HepG2 (cell line): Measurements from ENCODE around the gene EYA2. TPM values are rescaled to one million over a fixed set of nuclear protein-coding genes. Genes with fewer than 3 reads are reported as not detected.
A peak's percentile ranks its signal among the peaks of the same experiment; 100 is the strongest.

Experiments
- ATM ChIP-seq: fragments of 450-650 bp; IDR thresholded peaks from 2 replicates; pipeline ENCODE4 v1.7.1; 2017; ENCODE audit warnings: mild to moderate bottlenecking, borderline replicate concordance
- DPF2 ChIP-seq: sonication (generic); formaldehyde crosslinking; IDR thresholded peaks from 2 replicates; pipeline ENCODE4 v1.4.0; 2020; ENCODE audit warnings: mild to moderate bottlenecking, low read depth, missing genetic modification reagents, borderline replicate concordance
- EHMT2 ChIP-seq: fragments of 200-600 bp; sonication (generic); IDR thresholded peaks from 2 replicates; pipeline ENCODE4 v1.7.0; 2017; ENCODE audit warnings: antibody characterized with exemption, low read depth, low read length, borderline replicate concordance
- KDM5A ChIP-seq: fragments of 200-600 bp; sonication (generic); IDR thresholded peaks from 2 replicates; pipeline ENCODE4 v1.7.0; 2018; ENCODE audit warnings: antibody characterized with exemption, mild to moderate bottlenecking, low read length, borderline replicate concordance
- MTF1 ChIP-seq: sonication (generic); formaldehyde crosslinking; IDR thresholded peaks from 2 replicates; pipeline ENCODE4 v1.5.0; 2020; ENCODE audit warnings: missing genetic modification reagents
- NR3C1 ChIP-seq: sonication (generic); formaldehyde crosslinking; IDR thresholded peaks from 2 replicates; pipeline ENCODE4 v1.4.0; 2020; ENCODE audit warnings: missing genetic modification reagents
- PTBP1 ChIP-seq: fragments of 200-400 bp; formaldehyde crosslinking; IDR thresholded peaks from 2 replicates; pipeline ENCODE4 v1.6.1; 2018; ENCODE audit warnings: low read length, low read depth; ENCODE audit not compliant: poor library complexity, severe bottlenecking
- THYN1 ChIP-seq: sonication (generic); formaldehyde crosslinking; IDR thresholded peaks from 2 replicates; pipeline ENCODE4 v1.8.1; 2023; ENCODE audit warnings: low read depth, mild to moderate bottlenecking, moderate library complexity, missing genetic modification reagents, borderline replicate concordance
- XBP1 ChIP-seq: sonication (generic); formaldehyde crosslinking; IDR thresholded peaks from 2 replicates; pipeline ENCODE4 v1.5.0; 2020; ENCODE audit warnings: missing genetic modification reagents
- ZNF367 ChIP-seq: sonication (generic); formaldehyde crosslinking; IDR thresholded peaks from 2 replicates; pipeline ENCODE4 v1.4.0; 2020; ENCODE audit warnings: missing genetic modification reagents, borderline replicate concordance
- ZNF749 ChIP-seq: sonication (generic); formaldehyde crosslinking; IDR thresholded peaks from 2 replicates; pipeline ENCODE4 v1.8.0; 2022; ENCODE audit warnings: mild to moderate bottlenecking, missing genetic modification reagents, moderate library complexity, borderline replicate concordance
- ZNF816 ChIP-seq: sonication (generic); formaldehyde crosslinking; IDR thresholded peaks from 2 replicates; pipeline ENCODE4 v1.8.0; 2022; ENCODE audit warnings: missing genetic modification reagents, mild to moderate bottlenecking, borderline replicate concordance
- polyA plus RNA-seq, 8 experiments: library from polyadenylated mRNA; depleted of rRNA in 3 of 8; stranded (reverse) in 7 of 8; unstranded in 1 of 8; fragments of >200 nt; fragmentation: Illumina TruSeq in 4 of 8; extraction: Trizol in 4 of 8; gene quantifications; 2 replicates each; pipeline versions ENCODE4 v1.2.1 to v1.2.3, GENCODE V29; 2011 to 2016; ENCODE audit warnings: low read depth in 4 of 8, missing spikeins in 1 of 8, mixed read lengths in 1 of 8; ENCODE audit not compliant: insufficient read depth in 1 of 8
- total RNA-seq, 5 experiments: library from RNA; depleted of rRNA; stranded (reverse); fragments of >200 nt; fragmentation: Illumina TruSeq; extraction: Trizol; gene quantifications; 2 replicates each; pipeline ENCODE4 v1.2.3, GENCODE V29; 2016; ENCODE audit warnings: low read depth in 1 of 5
- TF ChIP-seq, protein P1 (sequence below): sonication (generic); formaldehyde crosslinking; IDR thresholded peaks from 2 replicates; pipeline ENCODE4 v1.4.0; 2020; ENCODE audit warnings: missing genetic modification reagents
- TF ChIP-seq, protein P2 (sequence below): sonication (generic); formaldehyde crosslinking; IDR thresholded peaks from 2 replicates; pipeline ENCODE4 v1.4.0; 2020; ENCODE audit warnings: missing genetic modification reagents, borderline replicate concordance
- TF ChIP-seq, protein P3 (sequence below): sonication (generic); formaldehyde crosslinking; IDR thresholded peaks from 2 replicates; pipeline ENCODE4 v1.4.0; 2020; ENCODE audit warnings: missing genetic modification reagents
- TF ChIP-seq, protein P4 (sequence below): sonication (generic); formaldehyde crosslinking; IDR thresholded peaks from 2 replicates; pipeline ENCODE4 v1.5.1; 2020; ENCODE audit warnings: missing genetic modification reagents, mild to moderate bottlenecking, borderline replicate concordance
- TF ChIP-seq, protein P5 (sequence below): sonication (generic); formaldehyde crosslinking; IDR thresholded peaks from 2 replicates; pipeline ENCODE4 v1.4.0; 2020; ENCODE audit warnings: missing genetic modification reagents

Gene EYA2
- total and polyA plus RNA-seq, 2 of the 13 experiments (the other 11 are each of a cell fraction or from before 2014, with no cell fraction given) = not detected

DNA sequence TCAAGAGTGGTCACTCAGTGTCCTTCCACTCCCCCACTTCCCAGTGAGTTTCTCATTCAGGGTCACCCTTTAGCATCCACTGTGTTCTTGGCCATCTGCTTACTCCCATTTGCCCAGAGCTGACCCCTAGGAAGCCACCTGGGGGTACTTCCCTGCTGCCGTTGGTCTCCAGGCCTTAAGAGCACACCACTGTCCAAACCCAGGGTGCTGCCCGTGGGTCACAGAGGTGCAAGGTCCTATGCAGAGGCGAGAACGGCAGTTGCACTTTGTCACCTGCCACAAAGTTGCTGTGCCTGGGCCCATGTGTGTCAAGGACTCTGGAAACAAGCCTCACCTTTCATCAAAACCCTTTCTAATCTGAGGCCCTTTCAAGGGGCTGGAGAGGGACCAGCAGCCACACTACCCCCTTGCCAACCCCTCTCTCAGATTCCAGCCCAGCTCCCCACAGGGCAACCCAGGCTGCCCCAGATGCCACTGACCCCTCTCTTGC, 270.8 kb downstream of the EYA2 start (continued):
- TF ChIP-seq, protein P1, sequence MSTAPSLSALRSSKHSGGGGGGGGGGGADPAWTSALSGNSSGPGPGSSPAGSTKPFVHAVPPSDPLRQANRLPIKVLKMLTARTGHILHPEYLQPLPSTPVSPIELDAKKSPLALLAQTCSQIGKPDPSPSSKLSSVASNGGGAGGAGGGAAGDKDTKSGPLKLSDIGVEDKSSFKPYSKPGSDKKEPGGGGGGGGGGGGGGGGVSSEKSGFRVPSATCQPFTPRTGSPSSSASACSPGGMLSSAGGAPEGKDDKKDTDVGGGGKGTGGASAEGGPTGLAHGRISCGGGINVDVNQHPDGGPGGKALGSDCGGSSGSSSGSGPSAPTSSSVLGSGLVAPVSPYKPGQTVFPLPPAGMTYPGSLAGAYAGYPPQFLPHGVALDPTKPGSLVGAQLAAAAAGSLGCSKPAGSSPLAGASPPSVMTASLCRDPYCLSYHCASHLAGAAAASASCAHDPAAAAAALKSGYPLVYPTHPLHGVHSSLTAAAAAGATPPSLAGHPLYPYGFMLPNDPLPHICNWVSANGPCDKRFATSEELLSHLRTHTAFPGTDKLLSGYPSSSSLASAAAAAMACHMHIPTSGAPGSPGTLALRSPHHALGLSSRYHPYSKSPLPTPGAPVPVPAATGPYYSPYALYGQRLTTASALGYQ (CRISPR knock-in tag) = peak; percentile 30; the same call in 1 of the 2 replicates
- TF ChIP-seq THYN1 (CRISPR knock-in tag) = no peak
- no peak for TF ChIP-seq ZNF749 (CRISPR knock-in tag)
- no peak for TF ChIP-seq XBP1 (CRISPR knock-in tag)
- no peak for TF ChIP-seq EHMT2
- no peak for TF ChIP-seq ATM
- no peak for TF ChIP-seq KDM5A
- no peak for TF ChIP-seq MTF1 (CRISPR knock-in tag)
- no peak for TF ChIP-seq ZNF367 (CRISPR knock-in tag)
- TF ChIP-seq ZNF816 (CRISPR knock-in tag) = no peak
- no peak for TF ChIP-seq PTBP1
- TF ChIP-seq, protein P2, sequence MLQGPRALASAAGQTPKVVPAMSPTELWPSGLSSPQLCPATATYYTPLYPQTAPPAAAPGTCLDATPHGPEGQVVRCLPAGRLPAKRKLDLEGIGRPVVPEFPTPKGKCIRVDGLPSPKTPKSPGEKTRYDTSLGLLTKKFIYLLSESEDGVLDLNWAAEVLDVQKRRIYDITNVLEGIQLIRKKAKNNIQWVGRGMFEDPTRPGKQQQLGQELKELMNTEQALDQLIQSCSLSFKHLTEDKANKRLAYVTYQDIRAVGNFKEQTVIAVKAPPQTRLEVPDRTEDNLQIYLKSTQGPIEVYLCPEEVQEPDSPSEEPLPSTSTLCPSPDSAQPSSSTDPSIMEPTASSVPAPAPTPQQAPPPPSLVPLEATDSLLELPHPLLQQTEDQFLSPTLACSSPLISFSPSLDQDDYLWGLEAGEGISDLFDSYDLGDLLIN (CRISPR knock-in tag) = no peak
- TF ChIP-seq NR3C1 (CRISPR knock-in tag) = no peak
- peak; percentile 60; the same call in 1 of the 2 replicates for TF ChIP-seq DPF2
- TF ChIP-seq, protein P3, sequence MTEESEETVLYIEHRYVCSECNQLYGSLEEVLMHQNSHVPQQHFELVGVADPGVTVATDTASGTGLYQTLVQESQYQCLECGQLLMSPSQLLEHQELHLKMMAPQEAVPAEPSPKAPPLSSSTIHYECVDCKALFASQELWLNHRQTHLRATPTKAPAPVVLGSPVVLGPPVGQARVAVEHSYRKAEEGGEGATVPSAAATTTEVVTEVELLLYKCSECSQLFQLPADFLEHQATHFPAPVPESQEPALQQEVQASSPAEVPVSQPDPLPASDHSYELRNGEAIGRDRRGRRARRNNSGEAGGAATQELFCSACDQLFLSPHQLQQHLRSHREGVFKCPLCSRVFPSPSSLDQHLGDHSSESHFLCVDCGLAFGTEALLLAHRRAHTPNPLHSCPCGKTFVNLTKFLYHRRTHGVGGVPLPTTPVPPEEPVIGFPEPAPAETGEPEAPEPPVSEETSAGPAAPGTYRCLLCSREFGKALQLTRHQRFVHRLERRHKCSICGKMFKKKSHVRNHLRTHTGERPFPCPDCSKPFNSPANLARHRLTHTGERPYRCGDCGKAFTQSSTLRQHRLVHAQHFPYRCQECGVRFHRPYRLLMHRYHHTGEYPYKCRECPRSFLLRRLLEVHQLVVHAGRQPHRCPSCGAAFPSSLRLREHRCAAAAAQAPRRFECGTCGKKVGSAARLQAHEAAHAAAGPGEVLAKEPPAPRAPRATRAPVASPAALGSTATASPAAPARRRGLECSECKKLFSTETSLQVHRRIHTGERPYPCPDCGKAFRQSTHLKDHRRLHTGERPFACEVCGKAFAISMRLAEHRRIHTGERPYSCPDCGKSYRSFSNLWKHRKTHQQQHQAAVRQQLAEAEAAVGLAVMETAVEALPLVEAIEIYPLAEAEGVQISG = peak; percentile 64
- TF ChIP-seq, protein P4, sequence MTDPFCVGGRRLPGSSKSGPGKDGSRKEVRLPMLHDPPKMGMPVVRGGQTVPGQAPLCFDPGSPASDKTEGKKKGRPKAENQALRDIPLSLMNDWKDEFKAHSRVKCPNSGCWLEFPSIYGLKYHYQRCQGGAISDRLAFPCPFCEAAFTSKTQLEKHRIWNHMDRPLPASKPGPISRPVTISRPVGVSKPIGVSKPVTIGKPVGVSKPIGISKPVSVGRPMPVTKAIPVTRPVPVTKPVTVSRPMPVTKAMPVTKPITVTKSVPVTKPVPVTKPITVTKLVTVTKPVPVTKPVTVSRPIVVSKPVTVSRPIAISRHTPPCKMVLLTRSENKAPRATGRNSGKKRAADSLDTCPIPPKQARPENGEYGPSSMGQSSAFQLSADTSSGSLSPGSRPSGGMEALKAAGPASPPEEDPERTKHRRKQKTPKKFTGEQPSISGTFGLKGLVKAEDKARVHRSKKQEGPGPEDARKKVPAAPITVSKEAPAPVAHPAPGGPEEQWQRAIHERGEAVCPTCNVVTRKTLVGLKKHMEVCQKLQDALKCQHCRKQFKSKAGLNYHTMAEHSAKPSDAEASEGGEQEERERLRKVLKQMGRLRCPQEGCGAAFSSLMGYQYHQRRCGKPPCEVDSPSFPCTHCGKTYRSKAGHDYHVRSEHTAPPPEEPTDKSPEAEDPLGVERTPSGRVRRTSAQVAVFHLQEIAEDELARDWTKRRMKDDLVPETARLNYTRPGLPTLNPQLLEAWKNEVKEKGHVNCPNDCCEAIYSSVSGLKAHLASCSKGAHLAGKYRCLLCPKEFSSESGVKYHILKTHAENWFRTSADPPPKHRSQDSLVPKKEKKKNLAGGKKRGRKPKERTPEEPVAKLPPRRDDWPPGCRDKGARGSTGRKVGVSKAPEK = 0 out of 2 replicates have a peak, but pooled peaks have one; percentile 55
- TF ChIP-seq, protein P5, sequence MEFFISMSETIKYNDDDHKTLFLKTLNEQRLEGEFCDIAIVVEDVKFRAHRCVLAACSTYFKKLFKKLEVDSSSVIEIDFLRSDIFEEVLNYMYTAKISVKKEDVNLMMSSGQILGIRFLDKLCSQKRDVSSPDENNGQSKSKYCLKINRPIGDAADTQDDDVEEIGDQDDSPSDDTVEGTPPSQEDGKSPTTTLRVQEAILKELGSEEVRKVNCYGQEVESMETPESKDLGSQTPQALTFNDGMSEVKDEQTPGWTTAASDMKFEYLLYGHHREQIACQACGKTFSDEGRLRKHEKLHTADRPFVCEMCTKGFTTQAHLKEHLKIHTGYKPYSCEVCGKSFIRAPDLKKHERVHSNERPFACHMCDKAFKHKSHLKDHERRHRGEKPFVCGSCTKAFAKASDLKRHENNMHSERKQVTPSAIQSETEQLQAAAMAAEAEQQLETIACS (CRISPR knock-in tag) = no peak
